ENCODE data around the gene LHX3. TPM values are rescaled to one million over a fixed set of nuclear protein-coding genes. Genes with fewer than 3 reads are reported as not detected.
"Not testable (repeated sequence)": the region's sequence is repeated elsewhere in the genome, so short reads cannot be mapped to it uniquely, and the experiment has no call there.

The LHX3 gene
- total RNA-seq, 4 donors from 2014 or later, result not detected

DNA sequence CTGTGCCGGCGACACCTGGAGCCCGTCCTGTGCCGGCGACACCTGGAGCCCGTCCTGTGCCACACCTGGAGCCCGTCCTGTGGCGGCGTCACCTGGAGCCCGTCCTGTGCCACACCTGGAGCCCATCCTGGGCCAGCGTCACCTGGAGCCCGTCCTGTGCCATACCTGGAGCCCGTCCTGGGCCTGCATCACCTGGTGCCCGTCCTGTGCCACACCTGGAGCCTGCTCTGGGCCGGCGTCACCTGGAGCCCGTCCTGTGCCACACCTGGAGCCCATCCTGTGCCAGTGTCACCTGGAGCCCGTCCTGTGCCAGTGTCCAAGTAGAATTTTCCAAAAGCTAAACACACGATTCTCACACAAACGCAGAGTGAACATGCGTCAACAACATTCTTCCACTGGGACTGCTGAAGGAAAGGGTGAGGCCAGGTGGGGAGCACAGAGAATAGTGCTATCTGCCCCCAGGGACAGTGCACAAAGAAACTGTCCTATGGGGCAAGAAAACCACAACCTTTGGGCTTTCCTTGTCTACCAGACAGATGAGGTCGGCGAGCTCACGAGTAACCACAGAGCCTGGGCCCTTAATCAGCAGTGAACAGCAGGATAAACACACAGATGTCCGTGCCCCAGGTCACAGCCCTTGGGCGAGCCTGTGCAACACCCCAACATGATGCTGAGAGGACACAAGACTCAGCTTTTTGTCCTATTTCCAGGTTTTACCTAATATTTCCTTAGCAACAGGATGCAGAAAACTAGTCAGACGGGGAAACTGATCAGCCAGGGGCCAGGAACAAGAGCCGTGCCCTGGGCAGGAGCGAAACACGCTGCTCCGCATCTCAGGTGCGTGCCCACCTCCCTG, 32.8 kb upstream of the LHX3 start:
- no peak overlapping the region for H3K27ac ChIP-seq
- intact Hi-C loops (cut with DNase I), result no loop called here
- H3K36me3 ChIP-seq, result no peaks in the 10 kb centered on the region
- no peak for DNase-seq
- no peak for TF ChIP-seq POLR2A (IDR thresholded peaks at IDR 0.05)
- peaks cover 8 to 36% of the 10 kb centered on the region in 2 donors for H3K4me1 ChIP-seq
- H3K9me3 ChIP-seq, result no peaks in the 10 kb centered on the region
- H3K4me3 ChIP-seq (replicated peaks in 1 of 3), result no peak overlapping the region
- 89 to 94% methylated on average over 19 to 24 of the region's 32 CpGs for WGBS, 2 donors
- H3K27me3 ChIP-seq, result no peaks in the 10 kb centered on the region

DNA sequence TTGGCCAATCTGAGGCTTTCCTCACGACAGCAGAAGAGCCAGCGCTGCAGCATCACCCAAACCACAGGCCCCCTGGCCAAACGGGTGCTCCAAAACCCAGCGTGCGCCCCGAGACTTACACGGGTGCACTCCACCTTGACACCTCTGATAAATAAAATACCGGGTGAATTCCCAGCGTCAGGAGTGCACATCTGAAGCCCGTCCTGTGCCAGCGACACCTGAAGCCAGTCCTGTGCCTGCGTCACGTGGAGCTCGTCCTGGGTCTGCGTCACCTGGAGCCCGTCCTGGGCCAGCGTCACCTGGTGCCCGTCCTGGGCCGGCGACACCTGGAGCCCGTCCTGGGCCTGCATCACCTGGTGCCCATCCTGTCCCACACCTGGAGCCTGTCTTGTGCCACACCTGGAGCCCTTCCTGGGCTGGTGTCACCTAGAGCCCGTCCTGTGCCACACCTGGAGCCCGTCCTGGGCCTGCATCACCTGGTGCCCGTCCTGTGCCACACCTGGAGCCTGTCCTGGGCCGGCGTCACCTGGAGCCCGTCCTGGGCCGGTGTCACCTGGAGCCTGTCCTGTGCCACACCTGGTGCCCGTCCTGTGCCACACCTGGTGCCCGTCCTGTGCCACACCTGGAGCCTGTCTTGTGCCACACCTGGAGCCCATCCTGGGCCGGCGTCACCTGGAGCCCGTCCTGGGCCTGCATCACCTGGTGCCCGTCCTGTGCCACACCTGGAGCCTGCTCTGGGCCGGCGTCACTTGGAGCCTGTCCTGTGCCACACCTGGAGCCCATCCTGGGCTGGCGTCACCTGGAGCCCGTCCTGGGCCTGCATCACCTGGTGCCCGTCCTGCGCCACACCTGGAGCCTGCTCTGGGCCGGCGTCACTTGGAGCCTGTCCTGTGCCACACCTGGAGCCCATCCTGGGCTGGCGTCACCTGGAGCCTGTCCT, 31.8 kb upstream of the LHX3 start:
- DNase-seq; H3K27ac ChIP-seq; H3K27me3 ChIP-seq; H3K4me3 ChIP-seq (replicated peaks in 1 of 3); H3K9me3 ChIP-seq; intact Hi-C loops (cut with DNase I); H3K36me3 ChIP-seq: not testable (repeated sequence)
- 96 to 99% methylated on average over 26 to 33 of the region's 43 CpGs for WGBS, 2 donors
- H3K4me1 ChIP-seq, result peaks cover 6 to 26% of the 10 kb centered on the region in 2 donors

DNA sequence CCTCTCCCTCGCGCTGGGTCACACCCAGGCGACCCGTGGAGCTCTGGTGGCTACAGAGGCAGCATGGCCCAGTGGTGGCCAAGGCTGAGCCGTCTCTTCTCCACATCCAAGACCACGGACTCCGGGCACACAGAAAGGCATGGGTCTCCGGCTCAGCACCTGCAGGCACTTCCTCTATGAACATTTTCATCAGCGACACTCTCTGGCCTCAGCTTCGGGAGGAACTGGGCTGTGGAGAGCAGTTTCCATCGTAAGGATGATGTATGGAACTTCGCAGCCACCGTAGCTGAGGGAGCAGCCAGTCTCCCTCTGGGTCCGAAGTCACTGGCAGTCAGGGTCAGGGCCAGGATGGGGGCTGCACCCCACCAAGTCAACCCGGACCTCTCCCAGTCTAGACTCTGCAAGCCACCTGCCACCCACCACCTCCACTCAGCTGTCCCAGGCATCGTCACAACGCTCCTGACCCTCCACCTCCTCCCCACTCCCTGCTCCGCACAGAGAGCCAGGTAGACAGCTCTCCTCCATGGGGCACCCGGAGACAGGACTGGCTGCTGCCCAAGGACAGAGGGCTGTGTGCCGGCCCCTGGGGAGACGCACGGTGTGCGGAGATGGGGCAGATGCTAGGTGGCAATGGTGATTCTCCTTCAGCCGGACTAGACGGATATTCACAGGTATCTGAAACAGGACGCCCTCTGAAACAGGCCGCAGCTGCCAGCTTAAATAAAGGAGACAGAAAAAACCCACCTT, 31.0 kb upstream of the LHX3 start:
- no peaks in the 10 kb centered on the region for H3K27me3 ChIP-seq
- no peak for TF ChIP-seq POLR2A (IDR thresholded peaks at IDR 0.05)
- TF ChIP-seq, protein P1, sequence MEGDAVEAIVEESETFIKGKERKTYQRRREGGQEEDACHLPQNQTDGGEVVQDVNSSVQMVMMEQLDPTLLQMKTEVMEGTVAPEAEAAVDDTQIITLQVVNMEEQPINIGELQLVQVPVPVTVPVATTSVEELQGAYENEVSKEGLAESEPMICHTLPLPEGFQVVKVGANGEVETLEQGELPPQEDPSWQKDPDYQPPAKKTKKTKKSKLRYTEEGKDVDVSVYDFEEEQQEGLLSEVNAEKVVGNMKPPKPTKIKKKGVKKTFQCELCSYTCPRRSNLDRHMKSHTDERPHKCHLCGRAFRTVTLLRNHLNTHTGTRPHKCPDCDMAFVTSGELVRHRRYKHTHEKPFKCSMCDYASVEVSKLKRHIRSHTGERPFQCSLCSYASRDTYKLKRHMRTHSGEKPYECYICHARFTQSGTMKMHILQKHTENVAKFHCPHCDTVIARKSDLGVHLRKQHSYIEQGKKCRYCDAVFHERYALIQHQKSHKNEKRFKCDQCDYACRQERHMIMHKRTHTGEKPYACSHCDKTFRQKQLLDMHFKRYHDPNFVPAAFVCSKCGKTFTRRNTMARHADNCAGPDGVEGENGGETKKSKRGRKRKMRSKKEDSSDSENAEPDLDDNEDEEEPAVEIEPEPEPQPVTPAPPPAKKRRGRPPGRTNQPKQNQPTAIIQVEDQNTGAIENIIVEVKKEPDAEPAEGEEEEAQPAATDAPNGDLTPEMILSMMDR (IDR thresholded peaks at IDR 0.05), result no peak
- H3K4me1 ChIP-seq, result peaks cover 0 to 17% of the 10 kb centered on the region in 2 donors
- intact Hi-C loops (cut with DNase I), result no loop called here
- H3K36me3 ChIP-seq, result no peaks in the 10 kb centered on the region
- H3K4me3 ChIP-seq (replicated peaks in 1 of 3), result no peak overlapping the region
- no peaks in the 10 kb centered on the region for H3K9me3 ChIP-seq
- 93 to 95% methylated on average over 22 to 26 of the region's 27 CpGs for WGBS, 2 donors
- H3K27ac ChIP-seq, result no peak overlapping the region
- DNase-seq, result no peak

DNA sequence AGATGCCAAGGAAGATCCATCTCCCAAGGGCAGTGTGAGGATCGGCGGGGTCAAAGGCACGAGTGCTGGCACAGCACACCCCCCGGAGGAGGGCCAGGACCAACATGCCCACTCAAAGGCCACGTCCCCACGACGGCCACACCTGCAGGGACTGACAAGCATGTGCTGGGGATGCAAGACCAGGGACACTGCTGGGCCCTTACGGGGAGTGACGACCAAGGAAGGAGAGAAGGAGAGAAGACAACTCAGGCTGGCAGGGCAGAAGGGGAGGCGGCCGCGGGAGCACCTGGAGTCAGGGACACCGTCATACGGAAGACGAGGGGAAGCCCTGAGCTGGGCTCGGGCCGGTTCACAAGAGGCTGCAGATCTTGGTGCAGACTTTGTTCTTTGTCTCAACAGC, 30.2 kb upstream of the LHX3 start:
- intact Hi-C loops (cut with DNase I), result no loop called here
- Histone ChIP-seq H3K36me3 (no peaks in the 10 kb centered on the region), H3K27me3 (no peaks in the 10 kb centered on the region), H3K27ac (no peak overlapping the region), H3K4me3 (replicated peaks in 1 of 3) (no peak overlapping the region), H3K4me1 (peaks cover 0 to 10% of the 10 kb centered on the region in 2 donors), H3K9me3 (no peaks in the 10 kb centered on the region)
- no peak for DNase-seq
- TF ChIP-seq, protein P1 (IDR thresholded peaks at IDR 0.05), result no peak
- TF ChIP-seq POLR2A (IDR thresholded peaks at IDR 0.05), result no peak
- WGBS, 2 donors, result 96 to 97% methylated on average over 17 of the region's 17 CpGs

DNA sequence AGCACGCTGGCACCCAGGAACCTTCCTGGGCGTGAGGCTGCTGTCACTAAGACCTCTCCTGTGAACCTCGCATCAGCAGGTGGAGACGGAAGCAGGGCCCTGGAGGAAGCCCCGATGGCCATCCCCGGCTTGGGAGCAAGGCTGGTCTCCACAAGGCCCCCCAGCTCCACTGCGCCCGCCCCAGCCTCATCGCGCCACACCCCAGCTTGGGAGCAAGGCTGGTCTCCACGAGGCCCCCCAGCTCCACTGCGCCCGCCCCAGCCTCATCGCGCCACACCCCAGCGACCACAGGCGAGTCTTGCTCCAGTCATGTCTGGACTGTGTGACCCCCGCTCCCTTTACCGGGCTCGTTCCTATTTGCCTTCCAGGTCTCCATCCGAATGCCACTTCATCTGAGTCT, 29.7 kb upstream of the LHX3 start:
- no peak for TF ChIP-seq POLR2A (IDR thresholded peaks at IDR 0.05)
- TF ChIP-seq, protein P1 (IDR thresholded peaks at IDR 0.05), result no peak
- H3K4me1 ChIP-seq, result peaks cover 0 to 10% of the 10 kb centered on the region in 2 donors
- 95% methylated on average over 21 of the region's 21 CpGs for WGBS, 2 donors
- intact Hi-C loops (cut with DNase I), result no loop called here
- no peak overlapping the region for H3K4me3 ChIP-seq (replicated peaks in 1 of 3)
- no peak for DNase-seq
- H3K27ac ChIP-seq, result no peak overlapping the region
- no peaks in the 10 kb centered on the region for H3K9me3 ChIP-seq
- no peaks in the 10 kb centered on the region for H3K36me3 ChIP-seq
- H3K27me3 ChIP-seq, result no peaks in the 10 kb centered on the region
